Neural progenitor cell (in vitro differentiated cells): ENCODE data around the gene FEM1B.

Source experiments
- CTCF ChIP-seq: fragments of 200-600 bp; sonication (generic); IDR thresholded peaks from 2 replicates; pipeline ENCODE4 v1.5.1; 2017; ENCODE audit warnings: antibody characterized with exemption, mild to moderate bottlenecking
- EZH2 ChIP-seq: fragments of 200-600 bp; sonication (generic); IDR thresholded peaks from 2 replicates; pipeline ENCODE4 v1.6.1; 2017; ENCODE audit warnings: antibody characterized with exemption, mild to moderate bottlenecking, moderate library complexity

GRCh38 chr15:68301301-68301700, 23.8 kb downstream of the FEM1B start:
- TF ChIP-seq CTCF (no peak), EZH2 (no peak)
